H9 (cell line): ENCODE measurements around the gene GALNT9. TPM values are rescaled to one million over a fixed set of nuclear protein-coding genes. Genes with fewer than 3 reads are reported as not detected.

Source experiments
- DNase-seq: peaks from one replicate; pipeline ENCODE4 v3.0.0-alpha.2; 2017
- H2AFZ ChIP-seq: one replicate; pipeline ENCODE4 v1.6.1; 2013; ENCODE audit warnings: mild to moderate bottlenecking, low read length, control low read depth, moderate library complexity
- H2AK5ac ChIP-seq: 2 replicates; pipeline ENCODE4 v1.6.1; 2013; ENCODE audit warnings: low read length, control low read depth, mixed read lengths; ENCODE audit not compliant: insufficient read length
- H2BK120ac ChIP-seq: one replicate; pipeline ENCODE4 v1.6.1; 2013; ENCODE audit warnings: low read depth, mild to moderate bottlenecking, low read length, control low read depth, inconsistent platforms; ENCODE audit not compliant: poor library complexity, severe bottlenecking
- H2BK12ac ChIP-seq: 2 replicates; pipeline ENCODE4 v1.6.1; 2013; ENCODE audit warnings: low read length, control low read depth, mixed read lengths, low read depth; ENCODE audit not compliant: insufficient read length
- H2BK15ac ChIP-seq: 2 replicates; pipeline ENCODE4 v1.6.1; 2013; ENCODE audit warnings: low read depth, low read length, control low read depth
- H2BK20ac ChIP-seq: one replicate; pipeline ENCODE4 v1.6.1; 2013; ENCODE audit warnings: low read depth, mild to moderate bottlenecking, low read length, control low read depth, inconsistent platforms; ENCODE audit not compliant: poor library complexity, severe bottlenecking
- H2BK5ac ChIP-seq: 2 replicates; pipeline ENCODE4 v1.6.1; 2013; ENCODE audit warnings: low read length, control low read depth, mixed read lengths; ENCODE audit not compliant: insufficient read length
- H3K14ac ChIP-seq: 2 replicates; pipeline ENCODE4 v1.6.1; 2013; ENCODE audit warnings: low read length, control low read depth; ENCODE audit not compliant: insufficient read depth
- H3K18ac ChIP-seq: 2 replicates; pipeline ENCODE4 v1.6.1; 2013; ENCODE audit warnings: low read depth, mild to moderate bottlenecking, mixed read lengths, low read length, control low read depth; ENCODE audit not compliant: insufficient read length
- H3K23ac ChIP-seq: 2 replicates; pipeline ENCODE4 v1.6.1; 2013; ENCODE audit warnings: low read length, control low read depth, mixed read lengths, low read depth; ENCODE audit not compliant: insufficient read length
- H3K23me2 ChIP-seq: 2 replicates; pipeline ENCODE4 v1.6.1; 2013; ENCODE audit warnings: low read depth, mild to moderate bottlenecking, mixed read lengths, low read length, control low read depth; ENCODE audit not compliant: insufficient read length, poor library complexity, severe bottlenecking
- H3K27ac ChIP-seq: 2 replicates; pipeline ENCODE4 v1.5.1; 2013; ENCODE audit warnings: low read length, control low read depth, mixed read lengths, low read depth; ENCODE audit not compliant: insufficient read length
- H3K27me3 ChIP-seq: 2 replicates; pipeline ENCODE4 v1.6.1; 2013; ENCODE audit warnings: low read length, control low read depth, inconsistent platforms; ENCODE audit not compliant: insufficient read depth
- H3K4ac ChIP-seq: 2 replicates; pipeline ENCODE4 v1.6.1; 2013; ENCODE audit warnings: low read depth, mild to moderate bottlenecking, control low read depth, inconsistent platforms, low read length, moderate library complexity
- H3K4me1 ChIP-seq: 2 replicates; pipeline ENCODE4 v1.6.1; 2013; ENCODE audit warnings: low read length, control low read depth, inconsistent platforms; ENCODE audit not compliant: insufficient read depth
- H3K4me2 ChIP-seq: 2 replicates; pipeline ENCODE4 v1.6.1; 2013; ENCODE audit warnings: low read length, control low read depth, mixed read lengths; ENCODE audit not compliant: insufficient read length, insufficient read depth
- H3K56ac ChIP-seq: 2 replicates; pipeline ENCODE4 v1.6.1; 2013; ENCODE audit warnings: low read depth, mild to moderate bottlenecking, mixed read lengths, low read length, control low read depth; ENCODE audit not compliant: insufficient read length
- H3K79me1 ChIP-seq: 2 replicates; pipeline ENCODE4 v1.6.1; 2013; ENCODE audit warnings: low read depth, mild to moderate bottlenecking, moderate library complexity, low read length, control low read depth, inconsistent platforms; ENCODE audit not compliant: insufficient read depth, poor library complexity, severe bottlenecking
- H3K79me2 ChIP-seq: 2 replicates; pipeline ENCODE4 v1.6.1; 2013; ENCODE audit warnings: low read length, control low read depth, inconsistent platforms; ENCODE audit not compliant: insufficient read depth
- H3K9ac ChIP-seq: 2 replicates; pipeline ENCODE4 v1.6.1; 2013; ENCODE audit warnings: low read length, control low read depth, mixed read lengths; ENCODE audit not compliant: insufficient read length; ENCODE audit errors: extremely low read depth
- H3K9me3 ChIP-seq: one replicate; pipeline ENCODE4 v1.6.1; 2013; ENCODE audit warnings: low read depth, low read length, inconsistent platforms; ENCODE audit not compliant: control insufficient read depth
- H3T11ph ChIP-seq: one replicate; pipeline ENCODE4 v1.6.1; 2013; ENCODE audit warnings: mild to moderate bottlenecking, low read length, control low read depth, inconsistent platforms
- H4K20me1 ChIP-seq: one replicate; pipeline ENCODE4 v1.6.1; 2013; ENCODE audit not compliant: control insufficient read depth, insufficient read length, insufficient read depth
- H4K5ac ChIP-seq: 2 replicates; pipeline ENCODE4 v1.6.1; 2013; ENCODE audit warnings: low read depth, mild to moderate bottlenecking, mixed read lengths, low read length, control low read depth; ENCODE audit not compliant: insufficient read length
- H4K8ac ChIP-seq: replicated peaks from 2 replicates; pipeline ENCODE4 v1.6.1; 2013; ENCODE audit warnings: low read length, control low read depth, mixed read lengths, low read depth; ENCODE audit not compliant: insufficient read length
- H4K91ac ChIP-seq: 2 replicates; pipeline ENCODE4 v1.6.1; 2013; ENCODE audit warnings: low read depth, mild to moderate bottlenecking, moderate library complexity, mixed read lengths, low read length, control low read depth; ENCODE audit not compliant: insufficient read length
- H3K27ac Mint-ChIP-seq, 3 experiments: 2 replicates in 2 of 3; 3 replicates in 1 of 3; pipeline ENCODE4 v1.8.0; 2020 to 2021; ENCODE audit warnings: mixed read lengths in 3 of 3, mild to moderate bottlenecking in 1 of 3, moderate library complexity in 1 of 3
- H3K27me3 Mint-ChIP-seq: 2 replicates; pipeline ENCODE4 v1.8.0; 2021; ENCODE audit warnings: low read depth, mild to moderate bottlenecking, moderate library complexity, mixed read lengths
- H3K36me3 Mint-ChIP-seq, 3 experiments: 2 replicates in 2 of 3; 3 replicates in 1 of 3; pipeline ENCODE4 v1.8.0; 2020 to 2021; ENCODE audit warnings: low read depth in 3 of 3, mixed read lengths in 3 of 3; ENCODE audit not compliant: insufficient read depth in 1 of 3
- H3K4me1 Mint-ChIP-seq, 2 experiments: 2 replicates each; pipeline ENCODE4 v1.8.0; 2020; ENCODE audit warnings: mixed read lengths in 2 of 2
- H3K4me3 Mint-ChIP-seq, 2 experiments: 2 replicates in 1 of 2; 3 replicates in 1 of 2; pipeline ENCODE4 v1.8.0; 2020 to 2021; ENCODE audit warnings: mild to moderate bottlenecking in 2 of 2, mixed read lengths in 2 of 2, moderate library complexity in 1 of 2
- H3K9me3 Mint-ChIP-seq, 2 experiments: 2 replicates in 1 of 2; 3 replicates in 1 of 2; pipeline ENCODE4 v1.8.0; 2020; ENCODE audit warnings: mild to moderate bottlenecking in 2 of 2, mixed read lengths in 2 of 2, moderate library complexity in 1 of 2
- CTCF ChIP-seq: fragments of 200-600 bp; sonication (generic); conservative IDR thresholded peaks from 3 replicates; pipeline ENCODE4 v1.8.0; 2021; ENCODE audit warnings: antibody characterized with exemption, mild to moderate bottlenecking
- WGBS: extraction: QIAGEN DNeasy Blood & Tissue Kit; methylation state at CpG from one replicate; pipeline ENCODE4 v1.1.7; 2013; ENCODE audit warnings: missing lambda C conversion rate, low lambda C conversion rate, mixed read lengths; ENCODE audit not compliant: insufficient read length; ENCODE audit errors: extremely low coverage; 5-methylcytosine and 5-hydroxymethylcytosine counted together
- total RNA-seq: library from RNA; stranded (reverse); gene quantifications from 2 replicates; pipeline ENCODE4 v1.2.1, GENCODE V29; 2021

Gene GALNT9
- total RNA-seq, 1 experiment from 2014 or later, result 0.35 TPM

DNA sequence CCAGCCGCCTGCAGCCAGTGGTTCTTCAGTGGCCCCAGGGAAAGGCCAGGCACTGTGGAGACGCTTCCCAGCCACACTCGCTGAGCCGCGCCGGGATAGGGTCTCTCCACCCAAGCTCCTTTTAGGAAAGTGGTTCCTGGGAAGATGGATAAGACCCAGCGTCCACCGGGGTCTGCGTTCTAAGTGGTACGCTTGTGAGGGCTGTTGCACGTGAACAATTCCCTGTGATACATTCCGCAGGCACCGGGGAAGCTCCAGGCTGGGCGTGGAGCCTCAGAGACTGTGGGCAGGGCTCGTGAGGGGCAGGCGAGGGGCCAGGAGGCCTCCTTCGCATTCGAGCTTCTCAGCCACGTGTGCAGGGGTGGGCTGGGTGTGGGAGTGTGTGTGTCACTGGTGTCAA lies 48.4 kb downstream of the GALNT9 start:
- Histone ChIP-seq H2BK12ac (no peak overlapping the region), H3K9ac (no peak overlapping the region), H3K9me3 (no peaks in the 10 kb centered on the region), H4K8ac (no peak overlapping the region), H3K27ac (no peak overlapping the region), H3T11ph (no peak overlapping the region), H2BK5ac (no peak overlapping the region), H3K18ac (no peak overlapping the region), H3K79me2 (no peaks in the 10 kb centered on the region), H4K20me1 (no peaks in the 10 kb centered on the region), H3K23ac (no peak overlapping the region), H3K14ac (no peak overlapping the region; the same call in 1 of the 2 replicates), H3K4ac (no peak overlapping the region), H3K56ac (no peak overlapping the region), H3K4me1 (peaks cover 4% of the 10 kb centered on the region; the same call in 1 of the 2 replicates), H4K91ac (no peak overlapping the region), H3K4me2 (no peak overlapping the region), H3K23me2 (no peaks in the 10 kb centered on the region), H2BK120ac (no peak overlapping the region), H4K5ac (no peak overlapping the region), H3K79me1 (no peaks in the 10 kb centered on the region), H2AK5ac (no peak overlapping the region), H2BK15ac (no peak overlapping the region), H2BK20ac (no peak overlapping the region), H2AFZ (no peak overlapping the region), H3K27me3 (peaks cover 2% of the 10 kb centered on the region; the same call in 1 of the 2 replicates)
- H3K9me3 Mint-ChIP-seq, result peaks cover 0 to 3% of the 10 kb centered on the region in 2 experiments; a peak in 1 of 5 replicates
- H3K27ac Mint-ChIP-seq, result no peak overlapping the region
- DNase-seq, result no peak
- peaks cover 29% of the 10 kb centered on the region for H3K27me3 Mint-ChIP-seq
- no peak for TF ChIP-seq CTCF
- H3K4me1 Mint-ChIP-seq, result peaks cover 22 to 46% of the 10 kb centered on the region in 2 experiments
- H3K36me3 Mint-ChIP-seq, result no peaks in the 10 kb centered on the region
- no CpG with 5 or more reads among the region's 19 CpGs for WGBS
- no peak overlapping the region for H3K4me3 Mint-ChIP-seq
